ENCODE results near the gene ZNF451.

The ZNF451 gene

DNA sequence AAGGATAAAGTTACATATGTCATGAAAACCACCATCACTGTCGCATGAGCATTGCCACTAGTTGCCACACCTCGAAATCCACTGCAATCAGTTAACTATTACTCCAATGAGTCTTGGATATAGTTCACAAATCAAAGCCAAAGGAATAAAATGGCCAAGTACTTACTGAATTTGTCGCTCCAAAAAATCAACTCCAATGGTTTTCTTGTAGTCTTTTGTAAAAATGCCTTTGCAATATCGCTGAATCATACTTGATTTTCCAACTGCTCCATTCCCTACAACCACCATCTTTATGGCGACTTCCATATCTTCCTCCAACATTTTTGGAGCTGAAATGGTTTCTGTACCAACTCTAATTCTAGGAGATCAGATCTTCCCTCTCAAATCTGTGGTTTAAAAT, 120.1 kb downstream of the ZNF451 start:
- Histone ChIP-seq H3K9me3 (no peaks in the 10 kb centered on the region), H3K4me1 (peaks cover 19% of the 10 kb centered on the region), H3K36me3 (replicated peaks) (no peaks in the 10 kb centered on the region), H3K4me3 (no peak overlapping the region), H3K27me3 (ENCODE audit: low read depth) (no peaks in the 10 kb centered on the region)
- no peak for DNase-seq (ENCODE audit: low spot score in 2 of 2)
- in situ Hi-C loops (cut with MboI; ENCODE audit: low sequenced_read_pairs), result no loop called here

GRCh38 chr6:57215260-57215659, 125.3 kb downstream of the ZNF451 start:
- Histone ChIP-seq H3K9me3 (peaks cover 4% of the 10 kb centered on the region; the same call in 1 of the 2 replicates), H3K27me3 (ENCODE audit: low read depth) (no peaks in the 10 kb centered on the region), H3K4me3 (no peak overlapping the region), H3K36me3 (replicated peaks) (no peaks in the 10 kb centered on the region), H3K4me1 (peaks cover 16% of the 10 kb centered on the region)
- in situ Hi-C loops (cut with MboI; ENCODE audit: low sequenced_read_pairs), result no loop called here
- DNase-seq (ENCODE audit: low spot score in 2 of 2), result no peak

DNA sequence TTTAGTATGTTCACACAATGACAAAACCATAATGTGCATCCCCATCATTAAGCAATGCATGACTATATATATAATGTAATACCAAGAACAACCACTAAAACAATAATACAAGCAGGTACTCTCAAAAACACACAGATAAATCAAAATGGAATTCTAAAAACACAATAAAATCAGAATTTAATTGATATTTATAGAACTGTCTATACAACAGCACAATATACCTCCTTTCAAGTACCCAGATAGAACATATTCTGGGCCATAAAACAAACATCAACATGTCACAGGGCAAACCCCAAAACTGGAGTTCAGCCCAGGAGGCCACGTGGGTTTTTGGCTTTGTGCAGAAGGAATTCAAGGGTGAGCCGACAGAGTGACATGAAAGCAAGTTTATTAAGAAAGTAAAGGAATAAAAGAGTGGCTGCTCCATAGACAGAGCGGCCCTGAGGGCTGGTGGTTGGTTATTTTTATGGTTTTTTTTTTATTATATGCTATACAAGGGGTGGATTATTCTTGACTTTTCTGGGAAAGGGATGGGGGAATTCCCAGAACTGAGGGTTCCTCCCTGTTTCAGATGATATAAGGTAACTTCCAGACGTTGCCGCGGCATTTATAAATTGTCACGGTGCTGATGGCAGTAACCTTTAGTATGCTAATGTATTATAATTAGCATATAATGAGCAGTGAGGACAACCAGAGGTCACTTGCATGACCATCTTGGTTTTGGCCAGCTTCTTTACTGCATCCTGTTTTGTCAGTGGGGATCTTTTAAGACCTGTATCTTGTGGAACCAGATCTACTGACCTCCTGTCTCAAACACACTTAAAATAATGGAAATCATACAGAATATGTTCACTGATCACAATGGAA, 126.5 kb downstream of the ZNF451 start:
- peaks cover 14% of the 10 kb centered on the region for H3K4me1 ChIP-seq
- no peaks in the 10 kb centered on the region for H3K36me3 ChIP-seq (replicated peaks)
- no peak overlapping the region for H3K4me3 ChIP-seq
- in situ Hi-C loops (cut with MboI; ENCODE audit: low sequenced_read_pairs), result no loop called here
- no peak for DNase-seq (ENCODE audit: low spot score in 2 of 2)
- no peaks in the 10 kb centered on the region for H3K27me3 ChIP-seq (ENCODE audit: low read depth)
- peaks cover 4% of the 10 kb centered on the region; the same call in 1 of the 2 replicates for H3K9me3 ChIP-seq

- peaks cover 6% of the 10 kb centered on the region for H3K4me1 ChIP-seq
- H3K36me3 ChIP-seq (replicated peaks), result no peaks in the 10 kb centered on the region
- no peak for DNase-seq (ENCODE audit: low spot score in 2 of 2)
- peaks cover 4% of the 10 kb centered on the region; the same call in 1 of the 2 replicates for H3K9me3 ChIP-seq
- no peaks in the 10 kb centered on the region for H3K27me3 ChIP-seq (ENCODE audit: low read depth)
- in situ Hi-C loops (cut with MboI; ENCODE audit: low sequenced_read_pairs), result no loop called here
- no peak overlapping the region for H3K4me3 ChIP-seq
These were observed 127.3 kb downstream of the ZNF451 start for GRCh38 chr6:57217270-57217669.

All from HAP-1 (cell line).